HG03196 (cell line): ENCODE data around the gene AFTPH.
A peak's percentile ranks its signal among the peaks of the same experiment; 100 is the strongest.

Source experiments
- ATAC-seq: cut with Tn5 transposase; IDR thresholded peaks from one replicate; pipeline ENCODE4 v1.9.1; 2021; ENCODE audit not compliant: unreplicated experiment

Gene AFTPH

GRCh38 chr2:64582774-64583340 lies 58.7 kb downstream of the AFTPH start:
- ATAC-seq, result peak; percentile 80

GRCh38 chr2:64586054-64586453 lies 61.9 kb downstream of the AFTPH start:
- no peak for ATAC-seq

- no peak for ATAC-seq
These were observed 62.9 kb downstream of the AFTPH start for GRCh38 chr2:64586883-64587481.

GRCh38 chr2:64587561-64587960 lies 63.4 kb downstream of the AFTPH start:
- no peak for ATAC-seq

GRCh38 chr2:64591188-64591587 lies 67.1 kb downstream of the AFTPH start:
- peak; percentile 50 for ATAC-seq

GRCh38 chr2:64593035-64593655 lies 69.0 kb downstream of the AFTPH start:
- ATAC-seq, result no peak

GRCh38 chr2:64594226-64594989 lies 70.3 kb downstream of the AFTPH start:
- ATAC-seq, result no peak

- ATAC-seq, result no peak
These were observed 71.5 kb downstream of the AFTPH start for GRCh38 chr2:64595397-64596176.

- ATAC-seq, result no peak
These were observed 74.1 kb downstream of the AFTPH start for GRCh38 chr2:64598226-64598625.

- no peak for ATAC-seq
These were observed 75.3 kb downstream of the AFTPH start for GRCh38 chr2:64599469-64599868.

- no peak for ATAC-seq
These were observed 77.1 kb downstream of the AFTPH start for GRCh38 chr2:64601034-64601754.

GRCh38 chr2:64601785-64602391 lies 77.8 kb downstream of the AFTPH start:
- ATAC-seq, result no peak

GRCh38 chr2:64602436-64602835 lies 78.3 kb downstream of the AFTPH start:
- no peak for ATAC-seq

- no peak for ATAC-seq
These were observed 80.0 kb downstream of the AFTPH start for GRCh38 chr2:64604155-64604554.

GRCh38 chr2:64605026-64605471 lies 80.9 kb downstream of the AFTPH start:
- ATAC-seq, result no peak

- no peak for ATAC-seq
These were observed 81.9 kb downstream of the AFTPH start for GRCh38 chr2:64605991-64606478.

- peak; percentile 86 for ATAC-seq
These were observed 82.6 kb downstream of the AFTPH start for GRCh38 chr2:64606479-64607363.

GRCh38 chr2:64607381-64608304 lies 83.5 kb downstream of the AFTPH start:
- ATAC-seq, result no peak
